ENCODE data around the gene C16orf89.

DNA sequence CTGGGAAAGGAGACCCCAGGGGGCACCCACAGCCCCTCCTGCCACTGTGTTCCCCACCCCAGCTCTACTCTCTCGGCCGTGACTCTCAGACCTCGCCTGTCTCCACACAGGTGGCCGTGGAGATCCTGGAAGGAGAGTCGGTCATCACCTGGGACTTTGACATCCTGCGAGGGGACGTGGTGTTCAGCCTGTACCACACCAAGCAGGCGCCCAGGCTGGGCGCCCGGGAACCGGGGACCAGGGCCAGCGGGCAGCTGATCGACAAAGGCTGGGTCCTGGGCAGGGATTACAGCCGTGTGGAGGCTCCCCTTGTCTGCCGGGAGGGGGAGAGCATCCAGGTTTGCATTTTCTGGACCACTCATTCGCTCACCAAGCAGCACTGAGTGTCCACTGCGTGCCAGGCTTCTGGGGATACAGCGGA is 57.4 kb downstream of the C16orf89 start:
- TF ChIP-seq, protein P1, sequence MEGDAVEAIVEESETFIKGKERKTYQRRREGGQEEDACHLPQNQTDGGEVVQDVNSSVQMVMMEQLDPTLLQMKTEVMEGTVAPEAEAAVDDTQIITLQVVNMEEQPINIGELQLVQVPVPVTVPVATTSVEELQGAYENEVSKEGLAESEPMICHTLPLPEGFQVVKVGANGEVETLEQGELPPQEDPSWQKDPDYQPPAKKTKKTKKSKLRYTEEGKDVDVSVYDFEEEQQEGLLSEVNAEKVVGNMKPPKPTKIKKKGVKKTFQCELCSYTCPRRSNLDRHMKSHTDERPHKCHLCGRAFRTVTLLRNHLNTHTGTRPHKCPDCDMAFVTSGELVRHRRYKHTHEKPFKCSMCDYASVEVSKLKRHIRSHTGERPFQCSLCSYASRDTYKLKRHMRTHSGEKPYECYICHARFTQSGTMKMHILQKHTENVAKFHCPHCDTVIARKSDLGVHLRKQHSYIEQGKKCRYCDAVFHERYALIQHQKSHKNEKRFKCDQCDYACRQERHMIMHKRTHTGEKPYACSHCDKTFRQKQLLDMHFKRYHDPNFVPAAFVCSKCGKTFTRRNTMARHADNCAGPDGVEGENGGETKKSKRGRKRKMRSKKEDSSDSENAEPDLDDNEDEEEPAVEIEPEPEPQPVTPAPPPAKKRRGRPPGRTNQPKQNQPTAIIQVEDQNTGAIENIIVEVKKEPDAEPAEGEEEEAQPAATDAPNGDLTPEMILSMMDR (IDR thresholded peaks at IDR 0.05): no peak
- TF ChIP-seq EZH2 (IDR thresholded peaks at IDR 0.05; ENCODE audit: borderline replicate concordance, insufficient read depth, low read depth, low read length, poor library complexity, severe bottlenecking): no peak

Data from B cell (primary cell).